Upper lobe of left lung (tissue), 4 donors: Measurements from ENCODE around the gene ADAP1.

ENCODE experiments used
- EP300 ChIP-seq, 4 donors: sonication (generic); formaldehyde crosslinking; IDR thresholded peaks; one replicate each; pipeline ENCODE4 v1.5.1; 2017; ENCODE audit warnings: antibody characterized with exemption in 4 of 4, control low read depth in 2 of 4
- POLR2A ChIP-seq, 4 donors: fragments of 450-650 bp; IDR thresholded peaks; one replicate each; pipeline ENCODE4 v1.5.1; 2016 to 2017; ENCODE audit warnings: antibody characterized with exemption in 4 of 4, mild to moderate bottlenecking in 2 of 4
- POLR2AphosphoS5 ChIP-seq, 2 donors: sonication (generic); formaldehyde crosslinking; IDR thresholded peaks; one replicate each; pipeline ENCODE4 v1.5.1; 2017; ENCODE audit warnings: antibody characterized with exemption in 2 of 2
- TF ChIP-seq, protein P1 (sequence below), 6 experiments: fragments of 450-650 bp in 4 of 6; fragments of 200-600 bp in 2 of 6; sonication (generic) in 2 of 6; IDR thresholded peaks; one replicate each; pipeline ENCODE4 v1.5.1; 2016 to 2019; ENCODE audit warnings: antibody characterized with exemption in 6 of 6

DNA sequence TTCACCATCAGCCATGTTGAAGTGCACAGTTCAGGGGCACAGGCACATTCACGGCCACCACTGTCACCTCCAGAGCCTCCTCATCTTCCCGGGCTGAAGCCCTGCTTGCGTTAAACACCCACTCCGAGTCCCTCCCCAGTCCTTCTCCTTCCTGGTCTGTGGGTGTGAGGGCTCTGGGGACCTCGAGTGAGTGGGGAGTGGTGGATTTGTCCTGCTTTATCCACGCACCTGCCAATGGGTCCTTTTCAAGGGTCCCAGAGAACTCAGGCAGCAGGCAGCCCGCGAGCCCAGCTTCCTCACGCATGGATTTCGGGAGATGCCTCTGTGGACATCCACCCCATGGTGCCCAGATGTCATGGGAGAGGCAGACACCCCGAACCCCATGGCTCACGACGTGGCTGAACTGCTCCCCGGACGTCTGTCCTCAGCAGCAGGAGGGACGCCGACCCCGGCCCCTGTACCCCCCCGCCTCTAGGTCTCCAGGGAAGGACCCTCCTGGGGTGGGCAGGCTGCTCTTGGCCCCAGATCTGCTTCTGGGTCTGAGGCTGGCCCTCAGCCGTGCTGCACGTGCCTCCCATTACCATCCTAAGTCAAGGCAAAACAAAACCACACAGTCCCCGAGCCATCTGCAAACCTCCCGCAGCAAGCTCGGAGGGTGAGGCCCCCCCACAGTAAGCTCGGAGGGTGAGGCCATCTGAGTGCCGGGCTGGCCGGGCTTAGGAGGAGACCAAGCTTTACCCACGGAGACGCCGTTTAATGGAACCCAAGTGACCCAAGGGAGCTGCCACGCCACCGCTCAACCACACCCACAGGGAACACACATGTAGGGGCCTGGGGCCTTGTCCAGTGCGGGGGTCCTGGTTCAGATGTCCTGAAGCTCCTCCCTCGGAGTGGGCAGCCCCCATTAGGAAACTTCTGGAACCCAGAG is 37.5 kb upstream of the ADAP1 start:
- TF ChIP-seq POLR2A (IDR thresholded peaks at IDR 0.05) (no peak), EP300 (IDR thresholded peaks at IDR 0.05) (no peak), POLR2AphosphoS5 (IDR thresholded peaks at IDR 0.05) (no peak)
- TF ChIP-seq, protein P1, sequence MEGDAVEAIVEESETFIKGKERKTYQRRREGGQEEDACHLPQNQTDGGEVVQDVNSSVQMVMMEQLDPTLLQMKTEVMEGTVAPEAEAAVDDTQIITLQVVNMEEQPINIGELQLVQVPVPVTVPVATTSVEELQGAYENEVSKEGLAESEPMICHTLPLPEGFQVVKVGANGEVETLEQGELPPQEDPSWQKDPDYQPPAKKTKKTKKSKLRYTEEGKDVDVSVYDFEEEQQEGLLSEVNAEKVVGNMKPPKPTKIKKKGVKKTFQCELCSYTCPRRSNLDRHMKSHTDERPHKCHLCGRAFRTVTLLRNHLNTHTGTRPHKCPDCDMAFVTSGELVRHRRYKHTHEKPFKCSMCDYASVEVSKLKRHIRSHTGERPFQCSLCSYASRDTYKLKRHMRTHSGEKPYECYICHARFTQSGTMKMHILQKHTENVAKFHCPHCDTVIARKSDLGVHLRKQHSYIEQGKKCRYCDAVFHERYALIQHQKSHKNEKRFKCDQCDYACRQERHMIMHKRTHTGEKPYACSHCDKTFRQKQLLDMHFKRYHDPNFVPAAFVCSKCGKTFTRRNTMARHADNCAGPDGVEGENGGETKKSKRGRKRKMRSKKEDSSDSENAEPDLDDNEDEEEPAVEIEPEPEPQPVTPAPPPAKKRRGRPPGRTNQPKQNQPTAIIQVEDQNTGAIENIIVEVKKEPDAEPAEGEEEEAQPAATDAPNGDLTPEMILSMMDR (IDR thresholded peaks at IDR 0.05), result no peak
